NCI-H69 (cell line): Measurements from ENCODE around the gene SUDS3.
A peak's percentile ranks its signal among the peaks of the same experiment; 100 is the strongest.

ENCODE experiments used
- DNase-seq: peaks from one replicate; lab custom pipeline; 2025; lab: John Stamatoyannopoulos, UW

Gene SUDS3

GRCh38 chr12:118356809-118357256, 19.5 kb upstream of the SUDS3 start:
- DNase-seq, result no peak

GRCh38 chr12:118357257-118358007, 18.9 kb upstream of the SUDS3 start:
- peak; percentile 56 for DNase-seq

GRCh38 chr12:118358008-118358359, 18.4 kb upstream of the SUDS3 start:
- DNase-seq, result no peak

GRCh38 chr12:118358612-118359540, 17.5 kb upstream of the SUDS3 start:
- DNase-seq, result no peak

GRCh38 chr12:118359541-118359915, 16.8 kb upstream of the SUDS3 start:
- DNase-seq, result no peak

- no peak for DNase-seq
Measured at GRCh38 chr12:118361092-118361404, 15.3 kb upstream of the SUDS3 start.

GRCh38 chr12:118361889-118362288, 14.5 kb upstream of the SUDS3 start:
- no peak for DNase-seq

- no peak for DNase-seq
Measured at GRCh38 chr12:118368821-118369220, 7.5 kb upstream of the SUDS3 start.

- DNase-seq, result no peak
Measured at GRCh38 chr12:118370601-118371000, 5.8 kb upstream of the SUDS3 start.

GRCh38 chr12:118371321-118372282, 4.8 kb upstream of the SUDS3 start:
- DNase-seq, result peak; percentile 33

- peak; percentile 99 for DNase-seq
Measured at GRCh38 chr12:118372541-118373495, 3.5 kb upstream of the SUDS3 start, which contains the start of gene TAOK3. Gene TAOK3, minus strand, starts transcription at chr12:118372907. Its CDS starts 117,340 bp downstream, at chr12:118255567.

GRCh38 chr12:118373616-118374015, 2.7 kb upstream of the SUDS3 start:
- no peak for DNase-seq

GRCh38 chr12:118374126-118374725, 2.1 kb upstream of the SUDS3 start:
- DNase-seq, result no peak

GRCh38 chr12:118374909-118375308, 1.4 kb upstream of the SUDS3 start:
- DNase-seq, result no peak

- DNase-seq, result no peak
Measured at GRCh38 chr12:118375348-118375747, 1.0 kb upstream of the SUDS3 start.

- peak; percentile 58 for DNase-seq
Measured at GRCh38 chr12:118377021-118377883, 897 bp downstream of the SUDS3 start.

GRCh38 chr12:118377884-118378470, 1.6 kb downstream of the SUDS3 start:
- peak; percentile 54 for DNase-seq

GRCh38 chr12:118391424-118391823, 15.1 kb downstream of the SUDS3 start:
- no peak for DNase-seq

GRCh38 chr12:118391836-118392235, 15.5 kb downstream of the SUDS3 start:
- no peak for DNase-seq
